Astrocyte of the cerebellum (primary cell): Measurements from ENCODE around the gene FOXC2.
A peak's percentile ranks its signal among the peaks of the same experiment; 100 is the strongest.

Experiments
- DNase-seq: peaks from one replicate; pipeline ENCODE4 v3.0.0-alpha.2; 2011; ENCODE audit warnings: low read depth
- H3K4me3 ChIP-seq: 2 replicates; pipeline ENCODE4 v1.5.1; 2011; ENCODE audit warnings: mild to moderate bottlenecking, low read depth, low read length, moderate library complexity
- CTCF ChIP-seq: IDR thresholded peaks from 2 replicates; pipeline ENCODE4 v1.5.1; 2012; ENCODE audit warnings: low read length, low read depth, moderate library complexity, mild to moderate bottlenecking; ENCODE audit errors: missing control alignments
- in situ Hi-C: cut with HindIII; loops from 2 replicates; pipeline ENCODE4 v1.10.0; 2017; ENCODE audit warnings: low sequenced_read_pairs

The FOXC2 gene

DNA sequence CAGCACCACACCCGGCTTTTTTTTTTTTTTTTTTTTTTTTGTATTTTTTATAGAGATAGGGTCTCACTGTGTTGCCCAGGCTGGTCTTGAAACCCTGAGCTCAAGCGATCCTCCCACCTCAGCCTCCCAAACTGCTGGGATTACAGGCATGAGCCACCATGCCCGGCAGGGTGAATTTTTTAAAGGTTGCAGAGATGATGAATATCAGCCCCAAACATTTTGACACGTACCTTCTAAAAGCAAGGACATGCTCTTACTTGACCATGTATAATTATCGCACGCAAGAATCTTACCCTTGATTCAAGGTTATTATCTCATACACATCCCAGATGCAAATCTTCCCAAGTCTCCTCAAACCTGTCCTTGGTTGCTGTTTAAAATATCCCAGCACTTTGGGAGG, 4.3 kb upstream of the FOXC2 start:
- TF ChIP-seq CTCF: no peak
- in situ Hi-C loops: loop anchor here (25.0 kb wide), 2 partner anchors 475 to 700 kb away; no protein-coding TSS in a partner anchor
- no peak for DNase-seq
- no peak overlapping the region for H3K4me3 ChIP-seq

DNA sequence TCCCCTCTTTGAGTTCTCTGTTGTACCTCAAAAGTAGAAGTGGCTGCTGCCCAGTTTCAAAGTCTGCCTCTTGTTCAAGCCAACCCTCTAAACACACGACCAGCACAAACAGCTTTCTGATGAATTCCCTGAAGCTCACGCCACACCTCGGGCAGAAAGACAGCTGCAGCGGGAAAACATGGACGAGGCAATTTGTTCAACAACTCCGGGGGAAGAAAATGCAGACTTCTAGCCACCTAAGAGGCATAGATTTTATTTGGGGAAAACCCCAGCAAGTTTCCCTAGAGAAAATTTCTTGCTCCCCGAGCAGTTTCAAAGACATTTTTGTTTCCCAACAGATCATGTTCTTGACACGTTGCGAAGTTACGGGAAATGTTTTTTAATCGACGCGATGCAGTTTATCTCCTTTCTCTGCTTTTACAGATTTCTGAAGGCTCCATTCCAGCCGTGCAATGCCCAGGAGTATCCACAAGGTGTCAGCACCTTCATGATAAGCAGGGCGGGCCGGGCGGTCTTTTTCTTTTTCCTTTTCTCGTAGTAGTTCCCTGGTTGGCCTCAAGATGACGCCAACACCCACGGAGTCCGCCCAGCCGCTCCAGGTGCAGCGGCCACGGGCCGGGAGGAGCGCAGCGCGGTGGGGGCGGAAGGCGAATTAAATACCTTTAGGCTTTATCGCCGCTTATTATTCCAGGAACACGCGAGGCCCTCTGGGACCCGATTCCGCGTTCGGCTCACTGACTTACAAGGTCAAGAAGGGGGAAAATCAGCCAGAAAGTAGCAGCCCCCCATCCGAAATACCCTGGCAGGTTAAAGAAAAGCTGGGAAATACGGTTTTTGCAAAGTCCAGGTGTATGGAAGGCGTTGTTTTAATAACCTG, 2.9 kb upstream of the FOXC2 start:
- DNase-seq: peak; percentile 86
- H3K4me3 ChIP-seq: peak overlapping the region; percentile 28
- peak; percentile 100 for TF ChIP-seq CTCF
- in situ Hi-C loops: loop anchor here (25.0 kb wide), 2 partner anchors 474 to 699 kb away; no protein-coding TSS in a partner anchor

GRCh38 chr16:86565181-86565631, 1.4 kb upstream of the FOXC2 start:
- in situ Hi-C loops: loop anchor here (25.0 kb wide), 2 partner anchors 472 to 697 kb away; no protein-coding TSS in a partner anchor
- DNase-seq: no peak
- peak overlapping the region; percentile 74 for H3K4me3 ChIP-seq
- TF ChIP-seq CTCF: no peak

GRCh38 chr16:86565644-86566511, 751 bp upstream of the FOXC2 start:
- no peak for DNase-seq
- in situ Hi-C loops: loop anchor here (25.0 kb wide), 2 partner anchors 471 to 696 kb away; no protein-coding TSS in a partner anchor
- peak overlapping the region; percentile 74 for H3K4me3 ChIP-seq
- no peak for TF ChIP-seq CTCF

DNA sequence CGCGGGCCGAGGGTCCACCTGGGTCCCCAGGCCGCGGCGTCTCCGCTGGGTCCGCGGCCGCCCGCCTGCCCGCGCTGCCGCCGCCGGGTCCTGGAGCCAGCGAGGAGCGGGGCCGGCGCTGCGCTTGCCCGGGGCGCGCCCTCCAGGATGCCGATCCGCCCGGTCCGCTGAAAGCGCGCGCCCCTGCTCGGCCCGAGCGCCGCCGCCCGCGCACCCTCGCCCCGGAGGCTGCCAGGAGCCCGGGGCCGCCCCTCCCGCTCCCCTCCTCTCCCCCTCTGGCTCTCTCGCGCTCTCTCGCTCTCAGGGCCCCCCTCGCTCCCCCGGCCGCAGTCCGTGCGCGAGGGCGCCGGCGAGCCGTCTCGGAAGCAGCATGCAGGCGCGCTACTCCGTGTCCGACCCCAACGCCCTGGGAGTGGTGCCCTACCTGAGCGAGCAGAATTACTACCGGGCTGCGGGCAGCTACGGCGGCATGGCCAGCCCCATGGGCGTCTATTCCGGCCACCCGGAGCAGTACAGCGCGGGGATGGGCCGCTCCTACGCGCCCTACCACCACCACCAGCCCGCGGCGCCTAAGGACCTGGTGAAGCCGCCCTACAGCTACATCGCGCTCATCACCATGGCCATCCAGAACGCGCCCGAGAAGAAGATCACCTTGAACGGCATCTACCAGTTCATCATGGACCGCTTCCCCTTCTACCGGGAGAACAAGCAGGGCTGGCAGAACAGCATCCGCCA, 504 bp downstream of the FOXC2 start:
- DNase-seq: no peak
- no peak for TF ChIP-seq CTCF
- H3K4me3 ChIP-seq: peak overlapping the region; percentile 74
- in situ Hi-C loops: loop anchor here (25.0 kb wide), 2 partner anchors 470 to 695 kb away; no protein-coding TSS in a partner anchor
